IMR-90 (cell line): ENCODE data around the gene COL27A1. TPM values are rescaled to one million over a fixed set of nuclear protein-coding genes. Genes with fewer than 3 reads are reported as not detected.

Source experiments
- ATAC-seq: fragments of 200-7000 bp; cut with Tn5 transposase; 2 replicates; pipeline ENCODE4 v1.9.1; 2020; ENCODE audit warnings: low read depth, mild to moderate bottlenecking, moderate library complexity
- BruUV-seq: library from RNA; stranded (reverse); fragments of 400-500 nt; replicated peaks from 2 replicates; lab custom pipeline; 2021; lab: Mats Ljungman, UMichigan
- CTCF ChIA-PET: fragments of 300-600 bp; formaldehyde crosslinking; extraction: SDS; loops from one replicate; lab custom pipeline; 2021; ENCODE audit warnings: antibody characterized with exemption; lab: Yijun Ruan, JAX
- POLR2A ChIA-PET: fragments of 300-600 bp; sonication (Branson Sonifier 250); formaldehyde crosslinking; loops from one replicate; lab custom pipeline; 2022; ENCODE audit warnings: antibody characterized with exemption; ENCODE audit not compliant: unreplicated experiment; lab: Charles Lee
- DNase-seq: peaks from one replicate; pipeline ENCODE4 v3.0.0; 2013
- H2AFZ ChIP-seq: replicated peaks from 2 replicates; pipeline ENCODE3; 2013; ENCODE audit warnings: low read length, mild to moderate bottlenecking; ENCODE audit not compliant: poor library complexity
- H2AK5ac ChIP-seq: 2 replicates; pipeline ENCODE4 v1.6.1; 2013; ENCODE audit warnings: low read depth, low read length, inconsistent platforms
- H2AK9ac ChIP-seq: replicated peaks from 2 replicates; pipeline ENCODE3; 2013; ENCODE audit warnings: mild to moderate bottlenecking, low read depth, low read length, moderate library complexity; ENCODE audit not compliant: poor library complexity
- H2BK120ac ChIP-seq: 2 replicates; pipeline ENCODE4 v1.6.1; 2013; ENCODE audit warnings: low read depth, low read length, inconsistent platforms
- H2BK15ac ChIP-seq: 3 replicates; pipeline ENCODE4 v1.6.1; 2013; ENCODE audit warnings: low read depth, low read length, inconsistent platforms
- H2BK20ac ChIP-seq: 2 replicates; pipeline ENCODE4 v1.6.1; 2013; ENCODE audit warnings: low read depth, mild to moderate bottlenecking, inconsistent platforms, low read length, moderate library complexity
- H2BK5ac ChIP-seq: 2 replicates; pipeline ENCODE4 v1.6.1; 2013; ENCODE audit warnings: mild to moderate bottlenecking, low read depth, low read length, inconsistent platforms; ENCODE audit not compliant: poor library complexity, severe bottlenecking
- H3K14ac ChIP-seq: replicated peaks from 2 replicates; pipeline ENCODE4 v1.6.1; 2013; ENCODE audit warnings: low read depth, low read length, inconsistent platforms
- H3K18ac ChIP-seq: 2 replicates; pipeline ENCODE4 v1.6.1; 2013; ENCODE audit warnings: low read depth, low read length, control low read depth
- H3K23ac ChIP-seq: 2 replicates; pipeline ENCODE4 v1.6.1; 2013; ENCODE audit warnings: low read depth, low read length, inconsistent platforms
- H3K27ac ChIP-seq: 2 replicates; pipeline ENCODE4 v1.5.1; 2013; ENCODE audit warnings: mild to moderate bottlenecking, control low read depth, low read length; ENCODE audit not compliant: insufficient read depth
- H3K27me3 ChIP-seq: 2 replicates; pipeline ENCODE4 v1.6.1; 2013; ENCODE audit warnings: low read length; ENCODE audit not compliant: control insufficient read depth, insufficient read depth
- H3K36me3 ChIP-seq: 2 replicates; pipeline ENCODE4 v1.6.1; 2013; ENCODE audit warnings: low read length, mixed read lengths; ENCODE audit not compliant: control insufficient read depth, insufficient read depth
- H3K4ac ChIP-seq: 2 replicates; pipeline ENCODE4 v1.6.1; 2013; ENCODE audit warnings: low read depth, low read length, inconsistent platforms
- H3K4me1 ChIP-seq: 2 replicates; pipeline ENCODE4 v1.6.1; 2013; ENCODE audit warnings: low read length, mixed read lengths; ENCODE audit not compliant: control insufficient read depth, insufficient read depth
- H3K4me2 ChIP-seq: 2 replicates; pipeline ENCODE4 v1.6.1; 2013; ENCODE audit warnings: low read depth, mild to moderate bottlenecking, control low read depth, low read length, moderate library complexity
- H3K4me3 ChIP-seq: 2 replicates; pipeline ENCODE4 v1.5.1; 2013; ENCODE audit warnings: low read depth, mild to moderate bottlenecking, control low read depth, low read length, moderate library complexity; ENCODE audit not compliant: insufficient read depth
- H3K56ac ChIP-seq: 2 replicates; pipeline ENCODE4 v1.6.1; 2013; ENCODE audit warnings: low read length, inconsistent platforms; ENCODE audit not compliant: insufficient read depth; ENCODE audit errors: extremely low read depth
- H3K79me1 ChIP-seq, 2 experiments: 2 replicates each; pipeline ENCODE4 v1.6.1; 2013; ENCODE audit warnings: low read length in 2 of 2, inconsistent platforms in 1 of 2, low read depth in 1 of 2
- H3K9ac ChIP-seq: 2 replicates; pipeline ENCODE4 v1.6.1; 2013; ENCODE audit warnings: low read depth, low read length, control low read depth
- H3K9me1 ChIP-seq: 2 replicates; pipeline ENCODE4 v1.6.1; 2013; ENCODE audit warnings: low read length, inconsistent platforms; ENCODE audit not compliant: insufficient read depth
- H3K9me3 ChIP-seq: 2 replicates; pipeline ENCODE4 v1.6.1; 2013; ENCODE audit warnings: low read length; ENCODE audit not compliant: control insufficient read depth, insufficient read depth
- H4K20me1 ChIP-seq: 2 replicates; pipeline ENCODE4 v1.6.1; 2013; ENCODE audit warnings: low read length, inconsistent platforms; ENCODE audit not compliant: insufficient read depth
- H4K5ac ChIP-seq: 2 replicates; pipeline ENCODE4 v1.6.1; 2013; ENCODE audit warnings: mild to moderate bottlenecking, low read depth, low read length, control low read depth
- H4K8ac ChIP-seq, 2 experiments: 2 replicates each; pipeline ENCODE4 v1.6.1; 2013; ENCODE audit warnings: low read depth in 2 of 2, low read length in 2 of 2, control low read depth in 1 of 2, inconsistent platforms in 1 of 2
- H4K91ac ChIP-seq: 2 replicates; pipeline ENCODE4 v1.6.1; 2013; ENCODE audit warnings: low read depth, low read length, inconsistent platforms; ENCODE audit not compliant: insufficient read depth
- BHLHE40 ChIP-seq: fragments of 150-350 bp; IDR thresholded peaks from 2 replicates; pipeline ENCODE4 v1.6.1; 2016; ENCODE audit warnings: mild to moderate bottlenecking, low read depth, low read length
- CEBPB ChIP-seq: IDR thresholded peaks from 2 replicates; pipeline ENCODE4 v1.6.1; 2012; ENCODE audit warnings: low read depth, low read length, improper control_type of control experiment
- CHD1 ChIP-seq: IDR thresholded peaks from 2 replicates; pipeline ENCODE4 v1.6.1; 2012; ENCODE audit warnings: low read depth, low read length, improper control_type of control experiment
- CTCF ChIP-seq: conservative IDR thresholded peaks from 2 replicates; pipeline ENCODE4 v1.5.1; 2012; ENCODE audit warnings: mild to moderate bottlenecking, low read depth, low read length, improper control_type of control experiment
- ELK1 ChIP-seq: fragments of 150-350 bp; IDR thresholded peaks from 2 replicates; pipeline ENCODE4 v1.6.1; 2016; ENCODE audit warnings: low read depth, mild to moderate bottlenecking, low read length, moderate library complexity, borderline replicate concordance
- FOS ChIP-seq: fragments of 150-350 bp; IDR thresholded peaks from 2 replicates; pipeline ENCODE4 v1.6.1; 2016; ENCODE audit warnings: low read depth, low read length
- MAFK ChIP-seq: IDR thresholded peaks from 2 replicates; pipeline ENCODE4 v1.6.1; 2012; ENCODE audit warnings: low read depth, low read length, improper control_type of control experiment
- MAZ ChIP-seq: IDR thresholded peaks from 2 replicates; pipeline ENCODE4 v1.6.1; 2012; ENCODE audit warnings: low read depth, mild to moderate bottlenecking, low read length, improper control_type of control experiment, moderate library complexity, borderline replicate concordance
- MXI1 ChIP-seq: IDR thresholded peaks from 2 replicates; pipeline ENCODE4 v1.6.1; 2012; ENCODE audit warnings: low read depth, mild to moderate bottlenecking, low read length, moderate library complexity, borderline replicate concordance
- NFE2L2 ChIP-seq: fragments of 150-350 bp; IDR thresholded peaks from 2 replicates; pipeline ENCODE4 v1.6.1; 2016; ENCODE audit warnings: low read depth, mild to moderate bottlenecking, low read length
- POLR2A ChIP-seq: IDR thresholded peaks from 2 replicates; pipeline ENCODE4 v1.6.1; 2012; ENCODE audit warnings: mild to moderate bottlenecking, low read depth, low read length
- RFX5 ChIP-seq: IDR thresholded peaks from 2 replicates; pipeline ENCODE4 v1.8.0; 2012; ENCODE audit warnings: low read depth, mild to moderate bottlenecking, low read length, moderate library complexity
- SMC3 ChIP-seq: fragments of 150-350 bp; IDR thresholded peaks from 2 replicates; pipeline ENCODE4 v1.6.1; 2016; ENCODE audit warnings: low read depth, mild to moderate bottlenecking, antibody characterized with exemption, low read length, moderate library complexity
- USF2 ChIP-seq: fragments of 150-350 bp; IDR thresholded peaks from 2 replicates; pipeline ENCODE4 v1.6.1; 2017; ENCODE audit warnings: mild to moderate bottlenecking, antibody characterized with exemption, low read length, low read depth
- WGBS, 2 experiments: methylation state at CpG; one replicate each; pipeline versions ENCODE4 v1.1.5 to v1.1.7; 2013; ENCODE audit warnings: missing lambda C conversion rate in 2 of 2; ENCODE audit not compliant: insufficient read length in 1 of 2; ENCODE audit errors: extremely low coverage in 2 of 2; 5-methylcytosine and 5-hydroxymethylcytosine counted together
- dilution Hi-C: fragments of 300-500 bp; cut with HindIII; formaldehyde crosslinking; loops from one replicate; pipeline ENCODE4 v1.14.3; 2018; ENCODE audit warnings: low sequenced_read_pairs; ENCODE audit not compliant: unreplicated experiment
- in situ Hi-C: fragments of 300-500 bp; cut with MboI; formaldehyde crosslinking; loops from 3 replicates; pipeline ENCODE4 v1.14.3; 2019; ENCODE audit warnings: low sequenced_read_pairs, inconsistent platforms, mixed read lengths
- intact Hi-C: fragments of 100-400 bp; cut with micrococcal nuclease; formaldehyde crosslinking; loops from 2 replicates; pipeline ENCODE4 v1.10.0; 2022
- polyA plus RNA-seq, 3 experiments: library from polyadenylated mRNA; depleted of rRNA; stranded (reverse); fragments of >200 nt; gene quantifications; 2 replicates each; pipeline ENCODE4 v1.2.3, GENCODE V29; 2012; ENCODE audit warnings: low replicate concordance in 1 of 3
- total RNA-seq: library from RNA; depleted of rRNA; stranded (reverse); fragments of >200 nt; gene quantifications from 2 replicates; pipeline ENCODE4 v1.2.3, GENCODE V29; 2012

Gene COL27A1
- total and polyA plus RNA-seq, 2 of the 4 experiments (the other 2 are of a cell fraction) = 3.2 to 18.3 TPM

DNA sequence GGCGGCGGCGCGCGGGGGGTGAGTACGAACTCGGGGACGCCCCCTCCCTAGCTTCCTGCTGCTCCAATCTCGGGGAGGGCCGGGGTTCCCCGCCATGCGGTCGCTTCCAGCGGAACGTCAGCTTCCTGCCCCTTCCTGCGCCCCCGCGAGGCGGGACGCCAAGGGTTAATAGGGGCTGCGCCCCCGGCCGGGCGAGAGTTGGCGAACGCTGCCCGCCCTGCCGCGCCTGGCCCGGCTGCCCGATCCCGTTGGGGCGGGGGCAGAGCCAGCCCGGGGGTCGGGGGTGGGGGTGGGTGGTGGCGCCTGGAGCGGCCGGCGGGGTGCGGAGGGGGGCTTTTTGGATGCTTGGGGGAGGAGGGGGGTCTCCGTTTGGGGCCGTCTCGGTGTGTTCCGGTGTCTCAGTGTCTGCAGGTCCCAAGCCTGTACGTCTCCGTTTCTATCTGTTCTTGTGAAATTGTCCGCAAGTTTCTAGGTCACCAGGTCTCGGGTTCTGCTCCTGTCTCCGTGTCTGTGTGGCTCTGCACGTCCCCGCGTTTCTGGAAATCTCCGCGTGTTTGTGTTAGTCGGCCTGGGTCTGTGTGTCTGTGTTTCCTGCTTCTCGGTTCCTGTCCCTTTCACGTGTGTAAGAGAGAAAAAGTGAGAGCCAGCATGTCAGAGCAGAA is 789 bp downstream of the COL27A1 start:
- H3K4me2 ChIP-seq = peak overlapping the region; percentile 97
- H2BK15ac ChIP-seq = 0 out of 3 replicates have a peak overlapping the region, but pooled peaks have one; percentile 16
- H2BK20ac ChIP-seq = no peak overlapping the region
- peaks cover 22% of the 10 kb centered on the region for H3K27me3 ChIP-seq
- peak overlapping the region; percentile 64 for H4K91ac ChIP-seq
- peak overlapping the region; percentile 89 for H3K9ac ChIP-seq
- H3K9me3 ChIP-seq = no peaks in the 10 kb centered on the region
- H3K23ac ChIP-seq = peak overlapping the region; percentile 91
- H3K14ac ChIP-seq = peak overlapping the region; percentile 91
- peak overlapping the region; percentile 78 for H3K27ac ChIP-seq
- H2AK5ac ChIP-seq = no peak overlapping the region
- peak overlapping the region; percentile 73 for H3K4ac ChIP-seq
- dilution Hi-C loops = no loop called here
- no peak for DNase-seq
- peak overlapping the region; percentile 83 for H2AFZ ChIP-seq
- ChIA-PET POLR2A (no interaction called here), CTCF (interaction anchor here (0.7 to 1.8 kb wide), 14 partner anchors 11 to 135 kb away, joined by 3 to 6 read pairs (median 4); no protein-coding TSS in a partner anchor)
- no peaks in the 10 kb centered on the region for H3K36me3 ChIP-seq
- H3K56ac ChIP-seq = peak overlapping the region; percentile 55
- intact Hi-C loops = loop anchor here (1.0 to 2.0 kb wide), 4 partner anchors 47 to 135 kb away; no protein-coding TSS in a partner anchor
- H3K4me1 ChIP-seq = peaks cover 10% of the 10 kb centered on the region
- H3K9me1 ChIP-seq = peaks cover 8% of the 10 kb centered on the region; the same call in 1 of the 2 replicates
- BruUV-seq = no TSS peak
- in situ Hi-C loops = no loop called here
- H4K20me1 ChIP-seq = peaks cover 33% of the 10 kb centered on the region
- H3K18ac ChIP-seq = peak overlapping the region; percentile 51
- H3K79me1 ChIP-seq = peaks cover 26 to 44% of the 10 kb centered on the region in 2 experiments
- 2% methylated on average over 23 of the region's 57 CpGs; no CpG with 5 or more reads in 1 of the 2 experiments for whole genome bisulfite sequencing, 2 experiments
- peak overlapping the region; percentile 94 for H3K4me3 ChIP-seq
- peak overlapping the region; percentile 23 for H4K5ac ChIP-seq
- H2BK120ac ChIP-seq = peak overlapping the region; percentile 70; the same call in 1 of the 2 replicates
- peak; percentile 5 for ATAC-seq
- H2AK9ac ChIP-seq = peak overlapping the region; percentile 73
- H4K8ac ChIP-seq = peak overlapping the region in 1 of 2 experiments; percentile 74; a peak in 2 of 4 replicates
- peak overlapping the region; percentile 50 for H2BK5ac ChIP-seq
- TF ChIP-seq CTCF = no peak
- no peak for TF ChIP-seq ELK1
- TF ChIP-seq RFX5 = no peak
- no peak for TF ChIP-seq MAFK
- no peak for TF ChIP-seq USF2
- no peak for TF ChIP-seq NFE2L2
- no peak for TF ChIP-seq CHD1
- peak; percentile 36; the same call in 1 of the 2 replicates for TF ChIP-seq MAZ
- no peak for TF ChIP-seq SMC3
- TF ChIP-seq MXI1 = no peak
- TF ChIP-seq BHLHE40 = no peak
- TF ChIP-seq FOS = no peak
- no peak for TF ChIP-seq POLR2A
- peak; percentile 25; the same call in 1 of the 2 replicates for TF ChIP-seq CEBPB
